GM18519 (cell line): Measurements from ENCODE around the gene IGFLR1.
"Not testable (repeated sequence)": the region's sequence is repeated elsewhere in the genome, so short reads cannot be mapped to it uniquely, and the experiment has no call there.

Experiments used
- ATAC-seq: cut with Tn5 transposase; IDR thresholded peaks from one replicate; pipeline ENCODE4 v1.9.1; 2021; ENCODE audit warnings: mild to moderate bottlenecking, moderate library complexity; ENCODE audit not compliant: unreplicated experiment, low FRiP score

IGFLR1 gene

DNA sequence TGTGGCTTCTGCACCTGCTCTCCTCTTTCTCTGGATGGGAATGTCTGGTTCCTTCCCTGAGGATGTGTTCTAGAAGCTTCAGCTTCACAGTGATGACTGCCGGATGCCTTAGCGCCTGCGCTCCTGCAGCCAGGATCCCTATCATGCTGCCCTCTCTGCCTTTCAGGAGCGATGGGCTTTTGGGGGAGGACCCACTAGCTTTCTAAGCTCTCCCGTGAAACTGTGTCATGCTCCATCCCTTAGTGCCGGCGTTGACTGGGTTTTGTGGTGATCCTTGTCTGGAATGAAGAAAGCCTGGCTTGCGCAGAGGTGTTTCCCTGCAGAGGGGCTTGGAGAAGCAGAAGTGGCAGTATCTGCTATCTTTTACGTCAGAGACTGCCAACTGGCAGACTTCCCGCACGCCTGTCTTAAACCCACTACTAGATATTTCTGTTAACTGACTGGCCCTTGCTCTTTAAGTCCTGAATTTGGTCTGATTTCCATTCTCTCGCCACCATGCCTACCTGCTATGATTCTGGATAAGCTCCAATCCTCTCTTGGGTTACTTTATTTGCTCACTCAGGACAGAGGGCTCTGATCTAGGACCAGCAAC is 28.3 kb downstream of the IGFLR1 start:
- no peak for ATAC-seq

DNA sequence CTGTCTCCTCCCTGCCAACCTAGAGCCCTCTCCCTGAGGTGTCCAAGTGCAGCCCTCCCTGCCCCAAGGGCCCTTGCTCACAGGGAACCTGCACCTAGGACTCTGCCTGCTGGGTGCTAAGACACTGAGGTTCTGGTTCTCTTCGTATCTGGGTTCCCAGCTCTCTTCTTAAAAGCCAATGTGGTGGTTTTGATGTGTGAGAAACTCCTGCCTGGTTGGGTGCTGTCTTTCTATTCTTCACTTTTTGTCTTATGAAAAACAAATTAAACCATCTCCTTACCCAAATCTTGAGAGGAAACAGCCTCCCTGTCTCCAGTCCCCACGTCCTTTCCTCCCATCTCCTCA is 28.8 kb downstream of the IGFLR1 start:
- ATAC-seq = no peak

DNA sequence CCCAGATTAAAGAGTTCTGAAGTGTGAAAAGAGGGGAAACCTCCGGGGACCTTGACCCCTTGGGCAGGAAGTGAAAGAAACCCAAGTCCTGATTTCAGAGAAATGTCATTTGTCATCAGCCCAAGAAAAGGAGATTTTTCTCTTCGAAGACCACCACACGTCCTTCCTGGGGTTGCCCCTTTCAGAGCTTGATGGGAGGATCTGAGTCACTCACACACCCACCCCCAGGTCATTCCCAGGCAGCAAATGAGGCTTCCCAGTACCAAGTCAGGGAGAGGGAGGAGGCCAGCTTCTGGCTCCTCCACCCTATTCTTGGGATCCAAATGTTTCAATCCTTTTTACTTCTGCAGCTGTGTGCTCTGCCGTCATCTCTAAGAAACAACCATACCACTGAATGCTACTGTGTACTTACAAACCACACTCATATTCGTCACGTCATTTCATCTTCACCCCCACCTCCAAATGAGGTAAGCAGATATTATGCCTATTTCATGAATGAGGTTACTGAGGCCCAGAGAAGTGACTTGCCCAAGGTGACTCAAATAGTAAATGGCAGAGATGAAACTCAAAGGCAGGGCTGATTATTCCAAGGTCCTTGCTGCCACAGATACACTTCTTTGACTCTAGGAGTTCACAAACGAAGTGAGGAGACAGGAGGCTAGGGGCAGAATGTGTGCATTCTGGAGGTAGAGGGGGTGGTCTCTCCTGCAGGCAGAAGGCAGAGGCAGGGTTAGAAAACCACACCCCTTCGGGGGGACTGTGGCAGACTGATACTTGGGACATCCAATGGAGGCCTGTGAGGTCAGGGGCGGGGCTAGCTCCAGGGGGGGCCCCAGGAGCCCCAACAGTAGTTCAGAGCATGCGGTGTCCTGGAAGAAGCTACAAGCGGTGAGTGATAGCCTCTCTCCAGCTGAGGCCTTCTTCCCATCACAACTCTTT is 29.4 kb downstream of the IGFLR1 start:
- ATAC-seq = no peak

DNA sequence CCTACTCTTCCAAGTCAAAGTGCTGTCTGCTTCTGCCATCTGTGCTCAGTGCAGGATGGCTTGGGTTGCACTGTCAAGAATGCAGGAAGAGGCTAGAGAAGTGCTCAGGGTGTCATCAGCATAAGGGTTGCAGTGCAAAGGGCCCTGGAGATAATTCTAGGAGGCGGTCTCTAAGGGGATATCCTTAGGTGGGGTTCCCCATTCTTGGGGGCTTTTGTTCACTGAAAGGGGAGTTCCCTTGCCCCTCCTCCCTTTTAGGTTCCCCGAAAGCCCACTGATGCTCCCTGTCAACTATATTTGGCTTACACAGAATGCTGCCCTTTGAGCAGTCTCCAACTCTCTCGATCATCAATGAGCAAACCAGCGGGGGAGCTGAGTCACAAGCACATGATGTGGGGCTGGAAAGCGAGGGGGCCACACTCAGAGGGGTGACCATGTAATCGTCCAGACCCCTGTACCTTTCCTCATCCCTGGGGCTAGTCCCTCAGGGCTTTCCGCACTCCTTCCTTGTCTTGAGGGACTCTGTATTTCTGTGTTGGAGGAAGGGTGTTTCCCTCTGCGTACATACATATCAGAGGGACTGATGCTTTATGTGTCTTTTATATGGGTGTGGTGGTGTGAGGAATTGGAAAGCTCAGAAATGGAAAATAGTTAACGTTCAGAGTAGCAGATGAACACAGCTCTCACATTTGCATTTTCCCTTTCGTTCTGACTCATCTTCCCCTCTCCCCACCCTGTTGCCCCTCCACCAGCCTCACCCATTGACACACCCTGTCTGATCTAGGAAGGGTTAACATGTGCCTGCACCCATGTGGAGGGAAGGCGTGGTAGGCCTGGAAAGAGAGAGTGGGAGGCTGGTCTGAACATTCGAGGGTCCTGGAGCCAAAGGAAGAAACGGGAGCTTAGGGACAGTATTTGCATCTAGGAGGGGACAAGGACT is 31.2 kb downstream of the IGFLR1 start:
- no peak for ATAC-seq

DNA sequence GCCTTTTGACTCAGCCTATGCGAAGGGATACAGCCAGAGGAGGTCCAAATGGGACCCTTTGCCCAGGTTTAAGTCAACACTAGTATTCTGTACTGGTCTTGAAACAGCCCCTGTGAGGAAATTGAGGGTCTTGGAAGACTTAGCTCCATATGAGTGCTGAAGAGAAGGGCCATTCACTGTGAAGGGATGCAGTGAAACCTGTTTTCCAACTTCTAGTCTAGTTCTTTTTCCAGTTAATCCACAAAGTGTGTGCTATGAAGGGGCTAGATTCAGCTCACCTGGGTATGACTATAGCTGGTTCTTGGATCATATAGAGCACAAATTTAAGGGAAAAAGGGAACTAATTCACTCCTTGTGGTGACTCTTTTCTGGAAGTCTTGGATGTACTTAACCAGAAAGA is 33.9 kb downstream of the IGFLR1 start:
- ATAC-seq = no peak

DNA sequence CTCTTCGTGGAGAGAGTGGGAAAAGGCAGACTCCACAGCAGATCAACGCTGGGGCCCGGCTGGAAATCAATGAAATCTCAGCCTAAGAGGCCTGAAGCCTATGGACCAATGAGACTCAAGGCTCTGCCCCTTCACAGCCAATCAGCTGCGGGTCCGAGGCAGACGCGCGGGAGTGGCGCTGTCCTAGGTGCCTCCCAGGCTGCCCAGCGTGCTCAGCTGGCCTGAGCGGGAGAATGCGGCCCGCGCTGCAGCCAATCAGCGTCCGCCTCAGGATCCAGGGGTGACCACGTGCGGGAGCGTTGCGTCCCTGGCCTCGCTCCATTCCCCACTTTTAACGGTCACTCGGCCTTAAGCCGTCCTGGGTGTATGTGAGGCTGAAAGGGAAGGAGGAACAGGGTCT is 38.0 kb downstream of the IGFLR1 start, which contains the start of gene ZBTB32:
Gene ZBTB32, plus strand, starts transcription at position 341 of the 400 bp plus-strand sequence. CDS start 10,069 bp downstream, outside the sequence.
- ATAC-seq = no peak

DNA sequence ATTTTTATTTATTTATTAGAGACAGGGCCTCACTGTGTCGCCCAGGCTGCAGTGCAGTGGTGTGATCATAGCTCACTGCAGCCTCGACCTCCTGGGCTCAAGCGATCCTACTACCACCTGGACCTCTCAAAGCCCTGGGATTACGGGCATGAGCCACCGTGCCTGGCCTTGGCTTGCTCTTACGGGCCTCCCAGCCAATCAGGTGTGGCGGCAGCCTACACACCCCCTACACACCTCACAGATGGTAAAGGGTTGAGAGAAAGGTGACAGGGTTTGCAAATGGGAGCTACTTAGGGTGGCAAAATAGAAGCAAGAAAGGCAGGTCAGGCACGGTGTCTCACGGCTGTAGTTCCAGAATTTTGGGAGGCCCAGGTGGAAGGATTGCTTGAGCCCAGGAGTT is 38.9 kb downstream of the IGFLR1 start:
- no peak for ATAC-seq

DNA sequence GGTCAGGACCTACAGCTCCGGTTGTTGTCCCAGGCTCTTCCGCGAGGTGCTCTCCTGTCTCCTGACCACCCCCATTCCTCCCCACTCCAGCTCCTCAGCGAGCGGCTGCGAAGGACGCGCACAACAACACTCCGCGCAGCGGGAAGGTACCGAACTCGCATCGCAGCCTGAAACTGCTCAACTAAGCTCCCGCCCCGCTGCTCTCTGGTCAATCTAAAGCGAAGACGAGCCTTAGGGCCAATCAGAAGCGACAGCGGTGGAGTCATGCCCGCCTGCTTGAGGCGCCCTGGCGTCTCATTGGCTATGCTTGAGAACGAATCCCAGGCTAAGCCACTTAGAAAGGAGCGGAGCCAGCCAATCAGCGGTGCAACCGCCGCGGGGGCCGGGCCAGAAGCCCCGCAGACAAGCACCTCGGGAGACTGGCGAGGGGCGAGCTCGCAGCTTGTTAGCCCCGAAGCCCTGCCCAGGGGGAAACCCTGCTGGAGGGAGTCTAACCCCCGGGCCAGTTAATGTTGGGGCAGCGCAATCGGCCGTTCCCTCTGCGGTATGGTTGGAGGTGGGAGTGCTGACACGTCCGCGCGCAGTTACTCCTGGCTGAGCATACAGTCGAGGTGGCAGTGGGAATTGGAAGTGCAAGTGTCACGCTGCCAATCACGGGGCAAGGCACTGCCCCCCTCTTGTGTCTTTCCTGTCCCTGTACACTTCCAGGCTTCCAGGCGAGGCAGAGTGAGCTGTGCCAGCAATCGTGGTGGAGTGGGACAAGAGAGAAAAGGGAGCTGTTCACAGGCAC is 39.8 kb downstream of the IGFLR1 start:
- ATAC-seq = peak; percentile 90

DNA sequence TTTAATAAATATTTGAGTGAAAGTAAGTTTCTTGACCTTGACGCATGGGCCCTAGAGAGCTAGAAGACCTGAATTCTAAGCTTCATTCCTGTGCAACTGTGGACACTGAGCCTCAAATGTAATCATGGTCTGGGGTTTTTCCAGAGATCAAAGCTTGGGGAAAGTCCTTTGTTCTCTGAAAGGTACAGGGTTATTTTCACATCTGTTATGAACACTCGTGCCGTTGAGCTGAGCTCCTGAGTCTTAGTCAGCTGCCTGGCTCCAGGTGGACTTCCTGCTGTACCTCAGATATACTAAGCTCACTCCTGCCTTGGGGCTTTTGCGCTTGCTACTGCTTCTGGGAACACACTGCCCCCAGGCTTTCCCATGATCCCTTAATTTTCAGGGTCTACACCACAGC is 45.4 kb downstream of the IGFLR1 start:
- no peak for ATAC-seq

DNA sequence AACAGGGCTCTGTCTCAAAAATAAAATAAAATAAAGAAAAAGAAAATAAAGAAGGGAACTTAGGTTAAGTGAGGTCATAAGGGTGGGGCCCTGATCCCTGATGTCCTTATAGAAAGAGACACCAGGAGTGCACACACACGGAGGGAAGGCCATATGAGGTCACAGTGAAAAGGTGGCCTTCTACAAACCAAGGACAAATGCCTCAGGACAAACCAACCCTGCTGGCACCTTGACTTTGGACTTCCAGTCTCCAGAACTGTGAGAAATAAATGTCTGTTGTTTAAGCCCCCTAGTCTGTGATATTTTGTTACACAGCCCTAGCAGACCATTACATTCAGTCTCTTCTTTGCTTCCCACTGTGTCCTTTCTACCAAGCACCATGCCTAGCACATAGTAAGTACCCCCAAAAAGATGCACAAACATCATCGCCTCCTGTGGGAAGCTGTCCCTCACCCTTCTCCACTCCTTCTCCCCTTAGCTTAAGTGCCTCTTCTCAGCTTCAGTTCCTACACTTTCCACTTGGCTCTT is 46.3 kb downstream of the IGFLR1 start:
- ATAC-seq = no peak

DNA sequence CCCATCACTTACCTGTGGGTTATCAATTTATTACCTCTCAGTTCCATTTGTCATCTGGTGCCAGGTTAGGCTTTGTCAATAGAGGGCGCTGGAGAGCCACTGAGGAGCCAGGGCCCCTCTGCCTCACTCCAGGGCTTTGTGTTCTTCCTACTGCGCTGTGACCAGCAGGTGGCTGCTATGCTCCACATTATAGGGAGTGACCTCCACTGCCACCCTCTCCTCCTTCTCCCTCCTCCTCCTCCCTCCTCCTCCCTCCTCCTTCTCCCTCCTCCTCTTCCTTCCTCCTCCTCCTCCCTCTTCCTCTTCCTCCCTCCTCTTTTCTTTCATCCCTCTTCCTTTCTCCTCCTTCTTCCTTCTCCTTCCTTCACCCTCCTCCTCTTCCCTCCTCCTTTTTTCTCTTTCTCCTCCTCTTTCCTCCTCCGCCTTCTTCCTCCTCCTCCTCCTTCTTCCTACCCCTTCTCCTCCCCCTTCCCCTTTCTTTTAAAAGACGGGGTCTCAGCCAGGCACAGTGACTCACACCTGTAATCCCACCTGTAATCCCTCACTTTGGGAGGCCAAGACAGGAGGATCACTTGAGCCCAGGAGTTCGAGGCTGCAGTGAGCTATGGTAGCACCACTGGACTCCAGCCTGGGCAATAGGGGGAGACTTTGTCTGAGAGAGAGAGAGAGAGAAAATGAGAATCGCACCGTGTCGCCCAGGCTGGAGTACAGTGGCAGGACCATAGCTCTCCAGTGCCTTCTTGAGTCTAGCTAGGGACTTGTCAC is 48.2 kb downstream of the IGFLR1 start:
- ATAC-seq = no peak

DNA sequence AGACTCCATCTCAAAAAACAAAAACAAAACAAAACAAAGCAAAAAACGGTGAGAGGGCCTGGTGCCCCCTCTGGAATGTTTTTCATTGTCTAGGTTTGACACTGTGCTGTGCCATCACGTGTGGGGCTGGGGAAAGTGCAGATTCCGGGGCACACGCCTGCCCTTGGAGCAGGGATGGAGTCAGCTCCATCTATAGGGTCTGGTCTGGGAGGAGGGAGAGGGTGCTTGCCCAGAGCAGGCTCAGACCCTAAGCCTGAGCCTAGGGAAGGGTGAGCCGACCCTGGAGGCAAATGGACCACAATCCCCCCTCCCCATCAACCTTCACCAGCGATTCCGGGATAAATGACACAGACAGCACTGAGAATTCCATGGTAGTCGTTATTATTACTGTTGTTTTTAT is 48.8 kb downstream of the IGFLR1 start:
- ATAC-seq = no peak

DNA sequence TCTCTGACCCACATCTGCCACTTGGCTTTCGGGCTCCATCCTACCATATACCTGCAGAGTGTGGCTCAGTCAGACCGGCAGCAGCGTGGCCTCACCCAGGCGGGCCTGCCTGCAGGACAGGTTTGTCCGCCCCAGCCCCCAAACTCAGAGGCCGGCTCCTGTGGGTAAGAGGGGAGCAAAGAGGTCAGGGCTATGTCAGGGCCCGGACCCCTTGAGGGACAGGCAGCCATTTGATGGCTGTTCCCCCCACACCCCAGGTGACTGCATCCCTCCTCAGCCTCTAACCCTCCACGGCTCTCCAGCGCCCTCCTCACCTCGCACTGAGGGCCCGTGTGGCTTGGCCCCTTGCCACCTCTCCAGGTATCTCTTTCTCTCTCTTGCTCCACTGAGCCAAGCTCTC is 50.2 kb downstream of the IGFLR1 start:
- ATAC-seq = no peak

DNA sequence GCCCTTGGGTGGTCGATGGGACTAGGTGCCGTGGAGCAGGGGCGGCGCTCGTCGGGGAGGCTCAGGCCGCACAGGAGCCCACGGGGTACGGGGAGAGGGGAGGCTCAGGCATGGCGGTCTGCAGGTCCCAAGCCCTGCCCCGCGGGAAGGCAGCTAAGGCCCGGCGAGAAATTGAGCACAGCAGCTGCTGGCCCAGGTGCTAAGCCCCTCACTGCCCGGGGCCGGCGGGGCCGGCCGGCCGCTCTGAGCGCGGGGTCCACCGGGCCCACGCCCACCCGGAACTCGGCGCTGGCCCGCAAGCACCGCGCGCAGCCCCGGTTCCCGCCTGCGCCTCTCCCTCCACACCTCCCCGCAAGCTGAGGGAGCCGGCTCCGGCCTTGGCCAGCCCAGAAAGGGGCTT is 51.1 kb downstream of the IGFLR1 start:
- not testable (repeated sequence) for ATAC-seq

DNA sequence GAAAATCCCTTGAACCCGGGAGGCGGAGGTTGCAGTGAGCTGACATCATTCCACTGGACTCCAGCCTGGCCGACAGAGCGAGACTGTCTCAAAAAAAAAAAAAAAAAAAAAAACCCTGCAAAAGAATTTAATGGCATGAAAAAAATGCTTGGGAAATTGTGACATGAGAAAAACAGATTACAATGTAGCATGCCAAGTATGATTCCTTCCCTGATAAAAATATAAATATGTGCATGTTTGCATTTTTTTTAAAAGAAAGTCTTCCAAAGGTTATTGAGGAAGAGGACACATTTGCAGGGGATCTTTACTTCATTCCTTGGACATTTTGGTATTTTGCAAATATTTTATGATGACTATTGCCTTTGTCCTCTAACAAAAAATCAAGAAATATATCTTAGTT is 52.4 kb downstream of the IGFLR1 start:
- ATAC-seq = no peak
